A549 (cell line): ENCODE data around the gene SEMA5B. TPM values are rescaled to one million over a fixed set of nuclear protein-coding genes. Genes with fewer than 3 reads are reported as not detected.

Source experiments
- ATAC-seq, 2 experiments: fragments of 200-7000 bp in 1 of 2; fragments of >200 bp in 1 of 2; cut with Nextera tagmentation in 1 of 2; cut with Tn5 transposase in 1 of 2; 3 replicates each; pipeline versions ENCODE4 v1.8.0 to v1.9.1; 2018 to 2020; ENCODE audit warnings: mild to moderate bottlenecking in 1 of 2, moderate library complexity in 1 of 2
- CTCF ChIA-PET: fragments of 300-600 bp; sonication (Branson Sonifier 250); formaldehyde crosslinking; extraction: SDS; loops from one replicate; lab custom pipeline; 2021; ENCODE audit warnings: antibody characterized with exemption, inconsistent platforms; lab: Yijun Ruan, JAX
- POLR2A ChIA-PET: fragments of 350-600 bp; formaldehyde crosslinking; extraction: SDS; loops from one replicate; lab custom pipeline; 2021; ENCODE audit warnings: antibody characterized with exemption, inconsistent platforms; lab: Yijun Ruan, JAX
- DNase-seq, 2 experiments: peaks; one replicate each; pipeline versions ENCODE4 v3.0.0 to v3.0.0-alpha.2; 2011 to 2016; ENCODE audit warnings: low read depth in 1 of 2, low spot score in 1 of 2
- FAIRE-seq: peaks from 2 replicates; lab custom pipeline; 2011; peaks lifted over from hg19 to GRCh38; lab: Jason Lieb, UNC
- H3K27ac ChIP-seq, 2 experiments: fragments of >200 bp; sonication (Bioruptor Twin); formaldehyde crosslinking; 3 replicates each; pipeline ENCODE4 v1.5.1; 2016 to 2017
- H3K4me1 ChIP-seq: fragments of >200 bp; sonication (Bioruptor Twin); formaldehyde crosslinking; 3 replicates; pipeline ENCODE4 v1.6.1; 2016
- H3K4me2 ChIP-seq: fragments of >200 bp; sonication (Bioruptor Twin); formaldehyde crosslinking; 3 replicates; pipeline ENCODE4 v1.6.1; 2016
- H3K4me3 ChIP-seq: fragments of >200 bp; sonication (Bioruptor Twin); formaldehyde crosslinking; 3 replicates; pipeline ENCODE4 v1.5.1; 2016
- H3K9me3 ChIP-seq: fragments of >200 bp; sonication (Bioruptor Twin); formaldehyde crosslinking; 3 replicates; pipeline ENCODE4 v1.6.1; 2016
- BHLHE40 ChIP-seq: IDR thresholded peaks from 2 replicates; pipeline ENCODE4 v1.6.1; 2012; ENCODE audit warnings: low read depth, low read length, inconsistent platforms
- CBX2 ChIP-seq: fragments of 200-600 bp; sonication (generic); IDR thresholded peaks from 2 replicates; pipeline ENCODE4 v1.6.1; 2016; ENCODE audit warnings: low read depth, mild to moderate bottlenecking, borderline replicate concordance
- CBX8 ChIP-seq: fragments of 200-600 bp; sonication (generic); IDR thresholded peaks from 2 replicates; pipeline ENCODE4 v1.6.1; 2016
- CHD2 ChIP-seq: fragments of 150-350 bp; IDR thresholded peaks from 2 replicates; pipeline ENCODE4 v1.6.1; 2014; ENCODE audit warnings: low read length; ENCODE audit not compliant: partially characterized antibody
- EHMT2 ChIP-seq: fragments of 200-600 bp; sonication (generic); IDR thresholded peaks from 2 replicates; pipeline ENCODE4 v1.6.1; 2016; ENCODE audit warnings: antibody characterized with exemption, low read depth, mild to moderate bottlenecking, moderate library complexity
- FOSB ChIP-seq: fragments of 250-450 bp; sonication (Bioruptor Pico); IDR thresholded peaks from 2 replicates; pipeline ENCODE4 v1.5.0; 2020; ENCODE audit warnings: mild to moderate bottlenecking, moderate library complexity
- GATA3 ChIP-seq: IDR thresholded peaks from 2 replicates; pipeline ENCODE4 v1.6.1; 2012; ENCODE audit warnings: borderline replicate concordance
- HOXA7 ChIP-seq: fragments of 250-450 bp; sonication (Bioruptor Pico); IDR thresholded peaks from 2 replicates; pipeline ENCODE4 v1.5.0; 2020; ENCODE audit warnings: mild to moderate bottlenecking, moderate library complexity
- HOXB13 ChIP-seq: fragments of 250-450 bp; sonication (Bioruptor Pico); IDR thresholded peaks from 2 replicates; pipeline ENCODE4 v1.5.0; 2020; ENCODE audit warnings: low read depth, mild to moderate bottlenecking, moderate library complexity
- KDM5A ChIP-seq: fragments of 200-600 bp; sonication (generic); IDR thresholded peaks from 2 replicates; pipeline ENCODE4 v1.6.1; 2016; ENCODE audit warnings: antibody characterized with exemption, mild to moderate bottlenecking
- MAFK ChIP-seq: fragments of 450-650 bp; IDR thresholded peaks from 2 replicates; pipeline ENCODE4 v1.6.1; 2014; ENCODE audit not compliant: partially characterized antibody
- MAZ ChIP-seq: fragments of 150-350 bp; IDR thresholded peaks from 2 replicates; pipeline ENCODE4 v1.6.1; 2014; ENCODE audit warnings: antibody characterized with exemption, low read depth, low read length, borderline replicate concordance
- MYC ChIP-seq: IDR thresholded peaks from 2 replicates; pipeline ENCODE4 v1.6.1; 2012; ENCODE audit warnings: mild to moderate bottlenecking, inconsistent platforms, low read length, improper control_type of control experiment, borderline replicate concordance
- NR3C1 ChIP-seq: fragments of >200 bp; sonication (Bioruptor Twin); formaldehyde crosslinking; IDR thresholded peaks from 3 replicates; pipeline ENCODE4 v1.6.1; 2017
- PBX3 ChIP-seq: IDR thresholded peaks from 2 replicates; pipeline ENCODE4 v1.6.1; 2012
- PHF8 ChIP-seq: fragments of 200-600 bp; sonication (generic); IDR thresholded peaks from 2 replicates; pipeline ENCODE4 v1.6.1; 2016; ENCODE audit warnings: low read depth, mild to moderate bottlenecking, antibody characterized with exemption, moderate library complexity, borderline replicate concordance
- RAD21 ChIP-seq, 2 experiments: fragments of >200 bp in 1 of 2; sonication (Bioruptor Twin) in 1 of 2; formaldehyde crosslinking in 1 of 2; IDR thresholded peaks in 1 of 2; conservative IDR thresholded peaks in 1 of 2; 2 replicates in 1 of 2; 3 replicates in 1 of 2; pipeline ENCODE4 v1.6.1; 2012 to 2018; ENCODE audit warnings: inconsistent platforms in 1 of 2
- RARB ChIP-seq: fragments of 250-450 bp; sonication (Bioruptor Pico); IDR thresholded peaks from 2 replicates; pipeline ENCODE4 v1.8.0; 2021; ENCODE audit warnings: mild to moderate bottlenecking, moderate library complexity
- RFX5 ChIP-seq: fragments of 450-650 bp; IDR thresholded peaks from 2 replicates; pipeline ENCODE4 v1.7.1; 2014; ENCODE audit warnings: antibody characterized with exemption, mild to moderate bottlenecking, moderate library complexity
- SMC3 ChIP-seq: fragments of >200 bp; sonication (Bioruptor Twin); formaldehyde crosslinking; IDR thresholded peaks from 3 replicates; pipeline ENCODE4 v1.6.1; 2018; ENCODE audit warnings: inconsistent platforms
- SREBF2 ChIP-seq: fragments of 450-650 bp; IDR thresholded peaks from 2 replicates; pipeline ENCODE4 v1.6.1; 2014; ENCODE audit warnings: mild to moderate bottlenecking, moderate library complexity
- TFCP2L1 ChIP-seq: fragments of 250-450 bp; sonication (Bioruptor Pico); IDR thresholded peaks from 2 replicates; pipeline ENCODE4 v1.5.0; 2021; ENCODE audit warnings: mild to moderate bottlenecking
- ZC3H11A ChIP-seq: fragments of 450-650 bp; IDR thresholded peaks from 2 replicates; pipeline ENCODE4 v1.6.1; 2014; ENCODE audit warnings: antibody characterized with exemption, mild to moderate bottlenecking
- ZFP36 ChIP-seq: fragments of 450-650 bp; IDR thresholded peaks from 2 replicates; pipeline ENCODE4 v1.6.1; 2014; ENCODE audit warnings: borderline replicate concordance; ENCODE audit not compliant: partially characterized antibody
- WGBS: methylation state at CpG from one replicate; pipeline ENCODE4 v1.1.6; 2017; ENCODE audit errors: missing lambda C conversion rate; 5-methylcytosine and 5-hydroxymethylcytosine counted together
- polyA plus RNA-seq, 4 experiments: library from polyadenylated mRNA; depleted of rRNA in 3 of 4; stranded (reverse); fragments of >200 nt; fragmentation: RNase III in 1 of 4; extraction: RNeasy Plus Mini Kit Qiagen cat#74134 plus additional on column Dnase treatment in 1 of 4; gene quantifications; 2 replicates in 3 of 4; 3 replicates in 1 of 4; pipeline ENCODE4 v1.2.3, GENCODE V29; 2011 to 2017
- TF ChIP-seq, protein P1 (sequence below): IDR thresholded peaks from 2 replicates; pipeline ENCODE4 v1.6.1; 2012; ENCODE audit warnings: low read depth, borderline replicate concordance
- TF ChIP-seq, protein P2 (sequence below): fragments of 450-650 bp; IDR thresholded peaks from 2 replicates; pipeline ENCODE4 v1.6.1; 2014; ENCODE audit warnings: antibody characterized with exemption
- TF ChIP-seq, protein P3 (sequence below): fragments of >200 bp; sonication (Bioruptor Twin); formaldehyde crosslinking; IDR thresholded peaks from 3 replicates; pipeline ENCODE4 v1.6.1; 2016

The SEMA5B gene
- polyA plus RNA-seq, 2 of the 4 experiments (the other 2 are of a cell fraction), result 0.03 TPM; not detected in 1

DNA sequence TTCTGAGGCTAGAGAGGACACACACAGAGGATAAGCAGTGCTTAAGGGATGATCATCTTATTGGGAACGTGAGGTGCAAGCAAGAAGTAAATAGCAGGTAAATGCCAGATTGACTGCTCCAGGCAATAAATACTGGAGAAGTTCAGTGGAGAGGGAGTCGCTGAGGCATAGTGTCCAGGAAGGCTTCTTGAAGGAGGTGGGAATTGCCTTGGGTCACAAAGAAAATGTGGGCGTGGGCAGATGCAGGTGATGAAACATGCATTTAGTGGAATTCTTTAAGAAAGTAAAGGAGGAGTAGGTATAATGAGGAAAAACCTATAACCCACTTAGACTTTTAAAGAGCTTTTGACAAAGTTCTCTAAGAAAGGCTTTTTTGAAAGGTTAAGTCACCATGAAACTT is 7.4 kb upstream of the SEMA5B start:
- TF ChIP-seq RARB (CRISPR knock-in tag), result no peak
- TF ChIP-seq, protein P1, sequence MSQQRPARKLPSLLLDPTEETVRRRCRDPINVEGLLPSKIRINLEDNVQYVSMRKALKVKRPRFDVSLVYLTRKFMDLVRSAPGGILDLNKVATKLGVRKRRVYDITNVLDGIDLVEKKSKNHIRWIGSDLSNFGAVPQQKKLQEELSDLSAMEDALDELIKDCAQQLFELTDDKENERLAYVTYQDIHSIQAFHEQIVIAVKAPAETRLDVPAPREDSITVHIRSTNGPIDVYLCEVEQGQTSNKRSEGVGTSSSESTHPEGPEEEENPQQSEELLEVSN, result no peak
- TF ChIP-seq SREBF2, result no peak
- no peak for TF ChIP-seq CHD2
- TF ChIP-seq NR3C1, result no peak
- no peak for TF ChIP-seq GATA3
- no peak for TF ChIP-seq FOSB (CRISPR knock-in tag)
- TF ChIP-seq MAZ, result no peak
- TF ChIP-seq TFCP2L1, result no peak
- no peak for TF ChIP-seq RFX5
- TF ChIP-seq EHMT2, result no peak
- no peak for TF ChIP-seq CBX2
- TF ChIP-seq RAD21 (conservative IDR thresholded peaks at IDR 0.05 in 1 of 2, IDR thresholded peaks at IDR 0.05 in 1 of 2), result no peak
- TF ChIP-seq, protein P2, sequence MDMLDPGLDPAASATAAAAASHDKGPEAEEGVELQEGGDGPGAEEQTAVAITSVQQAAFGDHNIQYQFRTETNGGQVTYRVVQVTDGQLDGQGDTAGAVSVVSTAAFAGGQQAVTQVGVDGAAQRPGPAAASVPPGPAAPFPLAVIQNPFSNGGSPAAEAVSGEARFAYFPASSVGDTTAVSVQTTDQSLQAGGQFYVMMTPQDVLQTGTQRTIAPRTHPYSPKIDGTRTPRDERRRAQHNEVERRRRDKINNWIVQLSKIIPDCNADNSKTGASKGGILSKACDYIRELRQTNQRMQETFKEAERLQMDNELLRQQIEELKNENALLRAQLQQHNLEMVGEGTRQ, result no peak
- no peak for TF ChIP-seq SMC3
- no peak for TF ChIP-seq MAFK
- TF ChIP-seq HOXA7 (CRISPR knock-in tag), result no peak
- no peak for TF ChIP-seq PBX3
- TF ChIP-seq, protein P3, sequence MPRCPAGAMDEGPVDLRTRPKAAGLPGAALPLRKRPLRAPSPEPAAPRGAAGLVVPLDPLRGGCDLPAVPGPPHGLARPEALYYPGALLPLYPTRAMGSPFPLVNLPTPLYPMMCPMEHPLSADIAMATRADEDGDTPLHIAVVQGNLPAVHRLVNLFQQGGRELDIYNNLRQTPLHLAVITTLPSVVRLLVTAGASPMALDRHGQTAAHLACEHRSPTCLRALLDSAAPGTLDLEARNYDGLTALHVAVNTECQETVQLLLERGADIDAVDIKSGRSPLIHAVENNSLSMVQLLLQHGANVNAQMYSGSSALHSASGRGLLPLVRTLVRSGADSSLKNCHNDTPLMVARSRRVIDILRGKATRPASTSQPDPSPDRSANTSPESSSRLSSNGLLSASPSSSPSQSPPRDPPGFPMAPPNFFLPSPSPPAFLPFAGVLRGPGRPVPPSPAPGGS, result no peak
- Histone ChIP-seq H3K9me3 (no peaks in the 10 kb centered on the region), H3K27ac (no peak overlapping the region), H3K4me1 (no peaks in the 10 kb centered on the region), H3K4me3 (no peak overlapping the region), H3K4me2 (no peak overlapping the region)
- CTCF ChIA-PET, result no interaction called here
- POLR2A ChIA-PET, result no interaction called here
- FAIRE-seq (no peak), DNase-seq (no peak), ATAC-seq (no peak)
- WGBS, result 43% methylated on average over 3 of the region's 3 CpGs

DNA sequence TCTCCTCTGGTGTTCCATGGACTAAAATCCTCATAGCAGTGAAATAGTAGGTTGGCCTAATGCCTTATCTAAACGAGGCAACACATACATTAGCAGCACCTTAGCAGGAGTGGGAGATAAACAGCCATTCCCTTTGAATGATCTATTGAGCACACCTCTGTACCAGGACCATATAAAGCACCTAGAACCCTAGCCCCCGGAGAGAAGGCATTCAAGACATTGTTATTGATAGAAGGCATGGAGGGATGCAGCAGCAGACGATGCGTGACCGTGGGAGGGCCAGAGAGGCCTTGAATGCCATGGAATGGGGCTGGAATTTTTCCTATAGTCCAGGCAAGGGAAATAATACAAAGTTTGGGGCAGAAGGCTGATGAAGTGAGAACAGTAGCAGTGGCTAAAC is 6.6 kb upstream of the SEMA5B start:
- TF ChIP-seq HOXB13 (CRISPR knock-in tag) (no peak), MYC (no peak), ZC3H11A (no peak), BHLHE40 (no peak), PHF8 (no peak), ZFP36 (no peak), KDM5A (no peak), NR3C1 (no peak), HOXA7 (CRISPR knock-in tag) (no peak), CBX8 (no peak), MAFK (no peak)
- TF ChIP-seq, all 56 proteins: peak for 0
- WGBS, result 52% methylated on average over 5 of the region's 5 CpGs
- ChIA-PET POLR2A (no interaction called here), CTCF (no interaction called here)
- no peak for DNase-seq
- no peak overlapping the region for H3K4me2 ChIP-seq
- no peak overlapping the region for H3K27ac ChIP-seq
- H3K9me3 ChIP-seq, result no peaks in the 10 kb centered on the region
- no peak for ATAC-seq
- no peak overlapping the region for H3K4me3 ChIP-seq
- FAIRE-seq, result no peak
- no peaks in the 10 kb centered on the region for H3K4me1 ChIP-seq
